DOHH2 (cell line): ENCODE results near the gene RBM23.

Experiments used
- CTCF ChIP-seq: fragments of 200-600 bp; sonication (generic); IDR thresholded peaks from one replicate; pipeline ENCODE4 v1.5.1; 2014; ENCODE audit warnings: antibody characterized with exemption, mild to moderate bottlenecking, low read depth, low read length; ENCODE audit not compliant: poor library complexity, severe bottlenecking
- EZH2phosphoT487 ChIP-seq: fragments of 200-600 bp; sonication (generic); IDR thresholded peaks from 2 replicates; pipeline ENCODE4 v1.6.1; 2017; ENCODE audit warnings: borderline replicate concordance, mild to moderate bottlenecking, antibody characterized with exemption, low read length, moderate library complexity, mixed read lengths

DNA sequence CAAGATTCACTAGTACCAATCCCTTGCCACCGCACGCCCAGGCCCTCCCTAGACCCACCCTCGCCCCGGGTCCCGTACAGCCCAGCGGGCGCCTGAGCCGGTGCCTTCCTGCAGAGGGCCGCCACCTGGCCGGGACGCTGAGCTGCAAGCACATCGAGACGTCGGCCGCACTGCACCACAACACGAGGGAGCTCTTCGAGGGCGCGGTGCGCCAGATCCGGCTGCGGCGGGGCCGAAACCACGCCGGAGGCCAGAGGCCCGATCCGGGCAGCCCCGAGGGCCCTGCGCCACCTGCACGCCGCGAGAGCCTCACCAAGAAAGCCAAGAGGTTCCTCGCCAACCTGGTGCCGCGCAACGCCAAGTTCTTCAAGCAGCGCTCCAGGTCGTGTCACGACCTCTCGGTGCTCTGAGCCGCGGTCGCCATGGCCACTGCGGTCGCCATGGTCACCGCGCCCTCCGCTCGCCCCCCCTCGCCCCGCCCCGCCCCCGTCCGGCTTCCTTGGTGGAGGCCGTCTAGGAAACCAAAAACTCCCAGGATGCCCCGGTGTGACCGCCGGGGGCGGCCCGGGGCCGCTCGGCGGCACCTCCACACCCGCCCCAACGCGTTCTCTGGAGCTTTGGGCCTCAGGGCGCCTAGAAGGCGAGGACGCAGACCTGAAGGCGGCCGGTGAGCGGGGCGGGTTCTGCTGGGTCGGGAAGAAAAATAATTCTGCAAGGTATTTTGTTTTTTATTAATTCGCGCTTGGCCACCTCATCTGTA lies 32.3 kb downstream of the RBM23 start:
- TF ChIP-seq CTCF (peak; percentile 41), EZH2phosphoT487 (no peak)
